Fibroblast of skin of right biceps (primary cell): Measurements from ENCODE around the gene ARFIP1.
"Not testable (repeated sequence)": the region's sequence is repeated elsewhere in the genome, so short reads cannot be mapped to it uniquely, and the experiment has no call there.

Experiments
- DNase-seq: peaks from one replicate; pipeline ENCODE4 v3.0.0-alpha.2; 2013

ARFIP1 gene

GRCh38 chr4:152785639-152786615, 6.2 kb downstream of the ARFIP1 start:
- DNase-seq = peak; percentile 49

GRCh38 chr4:152786627-152787026, 6.9 kb downstream of the ARFIP1 start:
- no peak for DNase-seq

- no peak for DNase-seq
Measured at GRCh38 chr4:152795891-152796290, 16.1 kb downstream of the ARFIP1 start.

GRCh38 chr4:152803541-152803940, 23.8 kb downstream of the ARFIP1 start:
- DNase-seq = no peak

DNA sequence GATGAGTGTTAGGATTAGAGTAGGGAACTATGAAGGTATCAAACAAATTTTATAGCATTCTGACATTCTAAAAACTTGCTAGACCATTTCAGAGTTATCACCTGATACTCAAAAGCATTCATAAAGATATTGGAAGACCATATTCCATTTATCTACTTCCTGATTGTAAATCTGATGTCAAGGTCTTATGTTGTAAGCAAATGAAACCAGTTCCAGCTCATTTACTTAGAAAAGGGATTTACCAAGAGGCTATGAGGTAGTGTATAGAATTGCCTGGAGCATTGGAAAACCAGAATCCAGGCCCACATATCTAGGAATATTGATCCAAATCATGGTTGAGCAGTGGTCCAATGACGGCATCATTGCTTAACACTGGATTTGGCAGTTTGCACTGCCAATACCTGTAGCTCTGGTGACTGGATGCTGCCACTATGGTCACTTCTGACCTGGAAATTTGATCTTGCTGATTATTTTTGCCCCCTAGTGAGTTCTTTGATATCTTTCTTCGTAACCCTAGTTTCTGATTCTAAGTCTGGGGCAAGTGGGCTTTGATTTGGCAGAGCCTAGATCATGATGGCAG, 25.4 kb downstream of the ARFIP1 start:
- no peak for DNase-seq

- no peak for DNase-seq
Measured at GRCh38 chr4:152805818-152806217, 26.1 kb downstream of the ARFIP1 start.

- DNase-seq = peak; percentile 6
Measured at GRCh38 chr4:152806501-152807125, 26.9 kb downstream of the ARFIP1 start.

- peak; percentile 70 for DNase-seq
Measured at GRCh38 chr4:152807294-152807829, 27.6 kb downstream of the ARFIP1 start.

GRCh38 chr4:152808670-152809069, 28.9 kb downstream of the ARFIP1 start:
- no peak for DNase-seq

DNA sequence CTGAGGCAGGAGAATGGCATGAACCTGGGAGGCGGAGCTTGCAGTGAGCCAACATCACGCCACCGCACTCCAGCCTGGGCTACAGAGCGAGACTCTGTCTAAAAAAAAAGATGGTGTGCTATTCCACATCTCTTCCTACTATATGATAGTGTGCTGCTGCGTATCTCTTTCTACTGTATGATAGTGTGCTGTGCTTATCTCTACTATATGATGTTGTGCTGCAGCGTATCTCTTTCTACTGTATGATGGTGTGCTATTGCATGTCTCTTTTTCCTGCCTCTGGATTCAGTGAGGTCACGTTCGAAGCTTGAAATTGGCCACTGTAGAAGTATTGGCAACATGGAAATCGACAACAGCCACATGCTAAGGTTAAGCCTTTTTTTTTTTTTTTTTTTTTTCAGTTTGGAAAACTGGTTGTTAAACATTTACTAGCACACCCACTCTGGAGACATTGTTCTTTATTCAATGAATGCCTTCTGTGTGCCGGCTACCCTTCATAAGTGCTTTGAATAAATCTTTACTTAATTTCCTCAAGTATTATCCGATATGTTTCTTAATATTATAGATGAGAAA, 31.0 kb downstream of the ARFIP1 start:
- no peak for DNase-seq

- DNase-seq = no peak
Measured at GRCh38 chr4:152815078-152815477, 35.3 kb downstream of the ARFIP1 start.

DNA sequence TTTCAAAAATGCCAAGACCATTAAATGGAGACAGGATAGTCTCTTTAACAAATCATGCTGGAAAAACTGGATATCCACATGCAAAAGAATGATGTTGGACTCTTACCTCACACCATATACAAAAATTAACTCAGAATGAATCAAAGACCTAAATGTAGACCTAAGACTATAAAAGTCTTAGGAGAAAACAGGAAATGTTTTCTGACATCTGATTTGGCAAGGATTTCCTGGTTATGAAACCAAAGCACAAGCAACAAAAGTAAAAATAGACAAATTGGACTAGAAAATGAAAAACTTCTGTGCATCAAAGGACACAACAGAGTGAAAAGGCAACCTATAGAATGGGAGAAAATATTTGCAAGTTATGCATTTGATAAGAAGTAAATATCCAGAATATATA, 37.6 kb downstream of the ARFIP1 start:
- DNase-seq = no peak

DNA sequence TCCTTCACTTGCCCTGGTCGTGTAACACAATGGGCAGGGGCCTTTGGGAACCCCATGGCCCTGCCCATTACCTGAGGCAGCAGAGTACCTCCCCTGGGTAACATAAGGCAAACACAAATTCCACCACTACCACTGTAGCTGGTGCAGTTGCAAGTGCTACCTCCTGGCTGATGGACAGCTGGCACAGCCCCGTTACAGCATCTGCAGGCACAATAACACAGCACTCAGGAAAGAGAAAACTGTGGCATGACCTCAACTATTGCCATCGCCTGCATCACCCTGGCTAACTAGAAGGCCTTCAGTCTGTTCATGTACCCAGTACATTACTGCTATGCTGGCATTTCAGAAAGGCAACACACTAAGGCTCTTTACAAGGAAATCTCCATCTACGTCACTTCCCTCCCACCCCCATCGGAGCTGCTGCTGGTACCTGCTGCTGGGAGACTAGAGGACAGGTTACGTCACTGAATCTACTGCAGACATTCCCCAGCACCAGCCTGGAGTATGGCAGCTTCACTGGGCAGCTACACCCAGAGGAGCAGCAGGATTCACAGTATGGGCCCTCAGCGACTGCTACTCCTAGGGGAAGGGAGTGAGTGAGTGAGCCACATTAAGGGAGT, 39.4 kb downstream of the ARFIP1 start:
- DNase-seq = no peak

DNA sequence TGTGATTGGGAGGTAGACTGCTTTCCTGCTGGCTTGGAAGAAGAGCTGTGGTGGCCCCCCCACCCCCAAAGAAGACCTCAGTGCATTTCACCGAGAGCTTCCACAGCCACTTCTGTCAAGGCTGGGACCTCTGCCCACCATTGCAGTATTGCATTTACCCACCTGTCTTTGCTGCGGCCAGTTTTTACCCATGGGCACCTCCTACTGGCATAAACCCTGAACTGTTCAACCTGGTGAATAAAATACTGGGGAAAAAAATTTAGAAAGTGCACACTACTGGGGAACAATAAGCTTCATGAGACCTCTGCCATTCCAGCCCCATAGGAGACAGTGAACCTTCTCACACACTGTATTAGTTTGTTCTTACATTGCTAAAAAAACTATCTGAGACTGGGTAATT, 40.3 kb downstream of the ARFIP1 start:
- DNase-seq = no peak

- no peak for DNase-seq
Measured at GRCh38 chr4:152822323-152822722, 42.6 kb downstream of the ARFIP1 start.

- DNase-seq = no peak
Measured at GRCh38 chr4:152824561-152824960, 44.8 kb downstream of the ARFIP1 start.

DNA sequence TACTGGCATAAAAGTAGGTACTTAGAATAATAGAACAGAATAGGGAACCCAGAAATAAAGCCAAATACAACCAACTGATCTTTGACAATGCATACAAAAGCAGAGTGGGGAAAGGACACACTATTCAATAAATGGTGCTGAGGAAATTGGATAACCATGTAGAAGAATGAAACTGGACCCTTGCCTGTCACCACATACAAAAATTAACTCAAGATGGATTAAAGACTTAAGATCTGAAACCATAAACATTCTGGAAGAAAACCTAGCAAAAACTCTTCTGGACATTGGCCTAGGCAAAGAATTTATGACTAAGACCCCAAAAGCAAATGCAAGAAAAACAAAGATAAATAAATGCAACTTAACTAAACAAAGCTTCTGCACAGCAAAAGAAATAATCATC, 45.6 kb downstream of the ARFIP1 start:
- DNase-seq = no peak

GRCh38 chr4:152828122-152828521, 48.4 kb downstream of the ARFIP1 start:
- no peak for DNase-seq

DNA sequence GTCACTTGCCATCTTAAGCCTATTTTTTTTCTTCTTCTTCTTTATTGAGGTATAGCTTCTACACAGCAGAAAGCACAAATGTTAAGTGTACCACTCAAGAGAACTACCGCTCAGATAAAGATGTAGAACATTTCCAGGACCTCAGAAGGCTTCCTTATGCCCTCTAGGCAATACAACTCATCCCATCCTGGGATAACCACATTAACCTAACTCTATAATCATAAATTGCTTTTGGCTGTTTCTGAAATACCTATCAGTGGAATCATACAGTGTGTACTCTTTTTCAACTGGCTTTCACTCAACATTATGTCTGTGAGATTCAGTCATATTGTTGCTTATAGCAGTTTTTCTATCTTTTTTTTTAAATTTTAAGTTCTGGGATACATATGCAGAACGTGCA, 51.7 kb downstream of the ARFIP1 start:
- DNase-seq = peak; percentile 10

GRCh38 chr4:152836936-152837335, 57.2 kb downstream of the ARFIP1 start:
- DNase-seq = no peak

DNA sequence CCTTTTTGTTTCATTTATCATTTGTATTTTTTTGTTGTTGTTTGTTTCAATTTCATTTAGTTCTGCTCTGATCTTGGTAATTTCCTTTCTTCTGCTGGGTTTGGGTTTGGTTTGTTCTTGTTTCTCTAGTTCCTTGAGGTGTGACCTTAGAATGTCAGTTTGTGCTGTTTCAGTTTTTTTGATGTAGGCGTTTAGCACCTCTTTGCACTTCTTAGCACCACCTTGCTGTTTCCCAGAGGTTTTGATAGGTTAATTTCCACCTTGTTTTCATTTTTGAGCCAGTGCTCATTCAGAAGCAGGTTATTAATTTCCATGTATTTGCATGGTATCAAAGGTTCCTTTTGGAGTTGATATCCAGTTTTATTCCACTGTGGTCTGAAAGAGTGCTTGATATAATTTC, 60.0 kb downstream of the ARFIP1 start:
- DNase-seq = not testable (repeated sequence)

DNA sequence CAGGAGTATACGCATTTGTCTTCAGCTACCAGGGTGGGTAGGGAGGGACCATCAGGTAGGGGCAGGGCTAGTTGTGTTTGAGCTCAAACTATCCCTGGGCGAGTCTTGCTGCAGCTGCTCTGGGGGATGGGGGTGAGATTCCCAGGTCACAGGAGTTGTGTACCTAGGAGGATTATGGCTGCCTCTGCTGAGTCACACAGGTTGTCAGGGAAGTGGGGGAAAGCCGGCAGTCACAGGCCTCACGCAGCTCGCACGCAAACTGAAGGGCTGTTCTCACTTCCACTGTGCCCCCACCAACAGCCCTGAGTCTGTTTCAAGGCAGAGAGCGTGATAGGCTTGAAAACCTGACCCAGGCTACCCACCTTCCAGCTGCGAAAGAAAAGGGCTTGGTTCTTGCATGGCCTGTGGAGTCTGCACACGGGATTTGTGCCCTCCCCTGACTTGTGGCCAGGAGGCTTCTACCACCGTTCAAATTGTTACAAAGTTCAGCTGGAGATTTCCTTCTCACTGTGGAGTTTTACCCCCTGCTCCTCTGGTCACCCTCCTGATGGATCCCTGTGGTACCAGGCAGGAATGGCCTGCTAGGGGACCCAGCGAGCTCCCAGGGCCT, 63.8 kb downstream of the ARFIP1 start:
- DNase-seq = no peak
